ENCODE data around the gene OLFM1. TPM values are rescaled to one million over a fixed set of nuclear protein-coding genes. Genes with fewer than 3 reads are reported as not detected.

OLFM1 gene
- total RNA-seq, 1 donor = 0.43 TPM

GRCh38 chr9:135165003-135165711 is 77.7 kb downstream of the OLFM1 start:
- no peak overlapping the region for H3K4me3 ChIP-seq (ENCODE audit: low read depth, low read length)
- DNase-seq (ENCODE audit: low read depth) = no peak
- no peak for TF ChIP-seq CTCF (IDR thresholded peaks at IDR 0.05; ENCODE audit: insufficient read depth, low read depth, low read length)

- no peak for TF ChIP-seq CTCF (IDR thresholded peaks at IDR 0.05; ENCODE audit: insufficient read depth, low read depth, low read length)
- no peak for DNase-seq (ENCODE audit: low read depth)
- H3K4me3 ChIP-seq (ENCODE audit: low read depth, low read length) = no peak overlapping the region
These were observed 78.5 kb downstream of the OLFM1 start for GRCh38 chr9:135165756-135166519.

GRCh38 chr9:135166565-135166964 is 79.1 kb downstream of the OLFM1 start:
- DNase-seq (ENCODE audit: low read depth) = no peak
- no peak overlapping the region for H3K4me3 ChIP-seq (ENCODE audit: low read depth, low read length)
- TF ChIP-seq CTCF (IDR thresholded peaks at IDR 0.05; ENCODE audit: insufficient read depth, low read depth, low read length) = no peak

- TF ChIP-seq CTCF (IDR thresholded peaks at IDR 0.05; ENCODE audit: insufficient read depth, low read depth, low read length) = no peak
- H3K4me3 ChIP-seq (ENCODE audit: low read depth, low read length) = no peak overlapping the region
- DNase-seq (ENCODE audit: low read depth) = no peak
These were observed 79.9 kb downstream of the OLFM1 start for GRCh38 chr9:135167356-135167755.

GRCh38 chr9:135167849-135168655 is 80.6 kb downstream of the OLFM1 start:
- no peak for DNase-seq (ENCODE audit: low read depth)
- TF ChIP-seq CTCF (IDR thresholded peaks at IDR 0.05; ENCODE audit: insufficient read depth, low read depth, low read length) = no peak
- H3K4me3 ChIP-seq (ENCODE audit: low read depth, low read length) = no peak overlapping the region

- no peak for TF ChIP-seq CTCF (IDR thresholded peaks at IDR 0.05; ENCODE audit: insufficient read depth, low read depth, low read length)
- DNase-seq (ENCODE audit: low read depth) = no peak
- H3K4me3 ChIP-seq (ENCODE audit: low read depth, low read length) = no peak overlapping the region
These were observed 82.3 kb downstream of the OLFM1 start for GRCh38 chr9:135169709-135170226.
